Mesendoderm (in vitro differentiated cells): Measurements from ENCODE around the gene SLC8A3.
A peak's percentile ranks its signal among the peaks of the same experiment; 100 is the strongest.

Experiments used
- DNase-seq: peaks from one replicate; pipeline ENCODE4 v3.0.0; 2013
- H2AK5ac ChIP-seq: 2 replicates; pipeline ENCODE4 v1.6.1; 2013; ENCODE audit warnings: low read length, inconsistent platforms
- H2BK120ac ChIP-seq: 2 replicates; pipeline ENCODE4 v1.6.1; 2013; ENCODE audit warnings: low read depth, mild to moderate bottlenecking, low read length, moderate library complexity, mixed read lengths
- H2BK15ac ChIP-seq: replicated peaks from 2 replicates; pipeline ENCODE4 v1.6.1; 2013; ENCODE audit warnings: low read depth, mild to moderate bottlenecking, moderate library complexity
- H2BK5ac ChIP-seq: 2 replicates; pipeline ENCODE4 v1.6.1; 2013; ENCODE audit warnings: low read length, inconsistent platforms
- H3K18ac ChIP-seq: 2 replicates; pipeline ENCODE4 v1.6.1; 2013; ENCODE audit warnings: mild to moderate bottlenecking, low read length, mixed read lengths
- H3K23ac ChIP-seq: one replicate; pipeline ENCODE4 v1.6.1; 2013; ENCODE audit warnings: low read length
- H3K27ac ChIP-seq: 2 replicates; pipeline ENCODE4 v1.5.1; 2013; ENCODE audit warnings: low read depth, mild to moderate bottlenecking, inconsistent platforms, low read length, moderate library complexity
- H3K27me3 ChIP-seq: 2 replicates; pipeline ENCODE4 v1.6.1; 2013; ENCODE audit warnings: low read length, control low read depth, mild to moderate bottlenecking, inconsistent platforms; ENCODE audit not compliant: insufficient read depth, poor library complexity
- H3K36me3 ChIP-seq: 2 replicates; pipeline ENCODE4 v1.6.1; 2013; ENCODE audit warnings: low read length, inconsistent platforms; ENCODE audit not compliant: control insufficient read depth, insufficient read depth
- H3K4ac ChIP-seq: one replicate; pipeline ENCODE4 v1.6.1; 2013; ENCODE audit warnings: low read depth, mild to moderate bottlenecking, low read length, moderate library complexity
- H3K4me1 ChIP-seq: 2 replicates; pipeline ENCODE4 v1.6.1; 2013; ENCODE audit warnings: low read depth, low read length, inconsistent platforms; ENCODE audit not compliant: control insufficient read depth
- H3K4me2 ChIP-seq: 2 replicates; pipeline ENCODE4 v1.6.1; 2013; ENCODE audit warnings: low read length
- H3K4me3 ChIP-seq: 2 replicates; pipeline ENCODE4 v1.5.1; 2013; ENCODE audit warnings: mild to moderate bottlenecking, low read length
- H3K56ac ChIP-seq: one replicate; pipeline ENCODE4 v1.6.1; 2013; ENCODE audit warnings: low read length
- H3K79me1 ChIP-seq: 2 replicates; pipeline ENCODE4 v1.6.1; 2013; ENCODE audit warnings: low read length, inconsistent platforms
- H3K79me2 ChIP-seq: 2 replicates; pipeline ENCODE4 v1.6.1; 2013; ENCODE audit warnings: mild to moderate bottlenecking, low read length; ENCODE audit not compliant: control insufficient read depth, insufficient read depth
- H3K9ac ChIP-seq: 2 replicates; pipeline ENCODE4 v1.6.1; 2013; ENCODE audit warnings: low read length, inconsistent platforms
- H4K5ac ChIP-seq: one replicate; pipeline ENCODE4 v1.6.1; 2013; ENCODE audit warnings: low read length
- H4K8ac ChIP-seq: one replicate; pipeline ENCODE4 v1.6.1; 2013; ENCODE audit warnings: low read depth, mild to moderate bottlenecking, control low read depth, low read length, moderate library complexity
- WGBS: extraction: QIAGEN DNeasy Blood & Tissue Kit; methylation state at CpG from one replicate; pipeline ENCODE4 v1.1.7; 2013; ENCODE audit warnings: low lambda C conversion rate, missing lambda C conversion rate; ENCODE audit not compliant: insufficient coverage; ENCODE audit errors: extremely low coverage; 5-methylcytosine and 5-hydroxymethylcytosine counted together

Gene SLC8A3

DNA sequence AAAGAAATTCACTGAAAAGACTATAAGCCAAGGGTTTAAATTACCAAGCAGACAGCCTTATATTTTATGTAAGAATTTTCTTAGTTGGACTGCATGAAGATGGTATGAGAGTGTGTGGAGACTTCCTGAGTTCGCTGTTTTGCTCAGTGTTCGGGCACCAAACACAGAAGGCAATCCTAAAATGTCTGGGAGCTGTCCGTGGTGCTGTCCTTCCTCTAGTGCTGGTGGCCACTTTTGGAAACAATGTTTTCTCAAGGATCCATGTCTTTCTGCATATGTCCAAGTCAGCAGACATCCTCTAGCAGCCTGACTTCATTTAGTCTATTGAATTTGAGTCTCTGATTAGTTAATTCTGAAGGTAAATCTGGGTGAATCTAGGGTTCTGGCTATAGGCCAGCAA lies 135.8 kb downstream of the SLC8A3 start:
- H3K56ac ChIP-seq = no peak overlapping the region
- WGBS = no CpG with 5 or more reads among the region's 3 CpGs
- no peak overlapping the region for H3K4me2 ChIP-seq
- no peak overlapping the region for H2BK5ac ChIP-seq
- no peak overlapping the region for H2BK15ac ChIP-seq
- H3K27me3 ChIP-seq = no peaks in the 10 kb centered on the region
- H3K4ac ChIP-seq = no peak overlapping the region
- no peak overlapping the region for H3K9ac ChIP-seq
- no peak overlapping the region for H3K23ac ChIP-seq
- H3K79me1 ChIP-seq = no peaks in the 10 kb centered on the region
- no peak overlapping the region for H2BK120ac ChIP-seq
- H3K36me3 ChIP-seq = no peaks in the 10 kb centered on the region
- H3K18ac ChIP-seq = no peak overlapping the region
- no peak overlapping the region for H4K8ac ChIP-seq
- H3K27ac ChIP-seq = no peak overlapping the region
- H3K4me1 ChIP-seq = peaks cover 2% of the 10 kb centered on the region
- H4K5ac ChIP-seq = no peak overlapping the region
- H2AK5ac ChIP-seq = no peak overlapping the region
- peak; percentile 49 for DNase-seq
- no peak overlapping the region for H3K4me3 ChIP-seq
- H3K79me2 ChIP-seq = no peaks in the 10 kb centered on the region

DNA sequence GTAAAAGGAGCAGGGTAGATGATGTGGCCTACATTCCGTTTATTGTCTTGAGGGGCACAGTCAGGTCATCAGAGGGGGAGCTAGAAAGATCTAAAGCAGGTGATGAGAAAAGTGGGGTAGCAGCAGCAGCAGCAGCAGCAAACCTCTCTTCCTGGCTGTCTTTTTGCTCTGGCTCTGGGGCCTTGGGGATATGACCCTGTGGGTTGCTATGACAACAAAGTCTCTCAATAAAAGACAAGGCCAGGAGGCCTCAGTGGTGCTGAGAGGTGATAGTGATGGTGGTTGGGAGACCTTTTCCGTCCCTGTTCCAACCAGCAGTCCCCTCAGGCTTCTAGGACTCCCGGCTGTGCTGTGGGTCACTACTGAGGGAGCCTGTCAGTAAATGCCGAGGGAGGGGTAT lies 138.6 kb downstream of the SLC8A3 start:
- Histone ChIP-seq H2BK5ac (no peak overlapping the region), H4K8ac (no peak overlapping the region), H3K56ac (no peak overlapping the region), H3K27me3 (no peaks in the 10 kb centered on the region), H3K18ac (no peak overlapping the region), H2BK120ac (no peak overlapping the region), H3K9ac (no peak overlapping the region), H3K79me1 (no peaks in the 10 kb centered on the region), H3K4me3 (no peak overlapping the region), H3K4me1 (peaks cover 2% of the 10 kb centered on the region), H2BK15ac (no peak overlapping the region), H3K36me3 (no peaks in the 10 kb centered on the region), H3K27ac (no peak overlapping the region), H3K4ac (no peak overlapping the region), H3K4me2 (no peak overlapping the region), H3K23ac (no peak overlapping the region), H3K79me2 (no peaks in the 10 kb centered on the region), H4K5ac (no peak overlapping the region), H2AK5ac (no peak overlapping the region)
- WGBS = no CpG with 5 or more reads among the region's 4 CpGs
- no peak for DNase-seq

DNA sequence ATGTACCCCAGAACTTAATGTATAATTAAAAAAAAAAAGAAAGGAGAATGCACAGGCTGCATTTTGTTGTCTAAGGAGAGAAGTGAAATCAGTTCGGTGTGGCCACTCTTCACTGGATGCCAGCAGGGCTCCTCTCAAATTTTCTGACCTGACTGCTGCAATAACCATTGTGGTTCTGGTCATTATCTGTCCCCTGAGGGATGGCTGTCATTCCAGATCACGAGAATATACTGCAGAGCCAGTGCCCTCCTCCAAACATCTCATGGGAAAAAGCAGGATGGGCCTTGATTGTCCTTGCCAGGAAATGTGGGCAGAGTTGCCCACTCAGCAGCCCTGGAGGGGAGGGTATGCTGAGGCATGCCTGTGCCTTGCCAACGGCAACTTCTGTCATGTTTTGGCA lies 139.1 kb downstream of the SLC8A3 start:
- Histone ChIP-seq H2BK120ac (no peak overlapping the region), H3K4ac (no peak overlapping the region), H3K4me2 (no peak overlapping the region), H3K4me1 (peaks cover 2% of the 10 kb centered on the region), H3K18ac (no peak overlapping the region), H3K36me3 (no peaks in the 10 kb centered on the region), H3K23ac (no peak overlapping the region), H3K56ac (no peak overlapping the region), H4K8ac (no peak overlapping the region), H3K79me1 (no peaks in the 10 kb centered on the region), H4K5ac (no peak overlapping the region), H2AK5ac (no peak overlapping the region), H3K9ac (no peak overlapping the region), H3K4me3 (no peak overlapping the region), H3K27ac (no peak overlapping the region), H3K27me3 (no peaks in the 10 kb centered on the region), H2BK15ac (no peak overlapping the region), H2BK5ac (no peak overlapping the region), H3K79me2 (no peaks in the 10 kb centered on the region)
- no peak for DNase-seq
- no CpG with 5 or more reads among the region's 3 CpGs for WGBS

GRCh38 chr14:70048313-70048654 lies 140.5 kb downstream of the SLC8A3 start:
- H4K8ac ChIP-seq = no peak overlapping the region
- no peaks in the 10 kb centered on the region for H3K27me3 ChIP-seq
- no CpG with 5 or more reads among the region's 1 CpG for WGBS

DNA sequence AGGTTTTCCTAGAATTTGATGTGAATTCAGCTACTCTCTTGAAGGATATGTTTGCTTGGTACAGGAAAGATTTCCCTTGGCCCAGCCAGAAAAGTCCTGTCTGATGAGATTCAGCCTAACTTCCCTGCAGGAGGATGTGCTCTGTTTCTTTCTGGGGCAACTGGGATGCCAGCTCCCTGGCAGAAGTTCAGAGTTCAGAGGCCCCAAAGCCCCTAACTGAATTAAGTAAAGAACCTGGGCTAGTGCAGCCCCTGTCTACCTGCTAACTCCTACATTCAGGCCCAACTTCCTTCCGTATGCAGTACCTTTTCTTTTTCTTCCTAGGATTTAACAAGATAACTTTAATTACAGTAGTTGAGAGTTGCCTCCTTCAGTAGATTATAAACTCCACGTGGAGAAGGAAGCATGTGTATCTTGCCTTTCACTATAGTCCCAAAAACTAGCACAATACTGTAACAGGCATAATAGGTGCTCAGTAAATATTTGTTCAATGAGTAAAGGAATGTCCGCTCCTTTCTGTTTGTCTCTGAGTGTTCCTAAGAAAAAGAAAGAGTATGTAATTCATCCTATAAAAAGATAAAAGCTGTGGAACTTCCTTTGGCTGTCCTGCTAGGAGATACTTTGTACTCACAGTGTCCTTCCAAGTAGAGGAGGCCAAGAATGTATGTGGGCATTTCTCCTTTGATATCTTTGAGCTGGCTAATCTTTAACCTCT lies 141.0 kb downstream of the SLC8A3 start:
- no peak overlapping the region for H3K18ac ChIP-seq
- H4K5ac ChIP-seq = no peak overlapping the region
- no peak overlapping the region for H3K56ac ChIP-seq
- no peak overlapping the region for H3K4me2 ChIP-seq
- no peak overlapping the region for H3K23ac ChIP-seq
- H3K9ac ChIP-seq = no peak overlapping the region
- H2BK5ac ChIP-seq = no peak overlapping the region
- DNase-seq = no peak
- H3K4me3 ChIP-seq = no peak overlapping the region
- H3K36me3 ChIP-seq = no peaks in the 10 kb centered on the region
- H3K4me1 ChIP-seq = peaks cover 2% of the 10 kb centered on the region
- no peaks in the 10 kb centered on the region for H3K79me2 ChIP-seq
- no CpG with 5 or more reads among the region's 3 CpGs for WGBS
- H2BK15ac ChIP-seq = no peak overlapping the region
- no peak overlapping the region for H3K4ac ChIP-seq
- H2AK5ac ChIP-seq = no peak overlapping the region
- H3K79me1 ChIP-seq = no peaks in the 10 kb centered on the region
- H2BK120ac ChIP-seq = no peak overlapping the region
- no peak overlapping the region for H4K8ac ChIP-seq
- no peaks in the 10 kb centered on the region for H3K27me3 ChIP-seq
- H3K27ac ChIP-seq = no peak overlapping the region

More at GRCh38 chr14:70048313-70048654, 140.5 kb downstream of the SLC8A3 start:
- H2BK15ac ChIP-seq = no peak overlapping the region
- no peak overlapping the region for H2BK5ac ChIP-seq
- no peak overlapping the region for H3K27ac ChIP-seq
- H3K18ac ChIP-seq = no peak overlapping the region
- no peak overlapping the region for H2BK120ac ChIP-seq
- no peak overlapping the region for H2AK5ac ChIP-seq
- no peaks in the 10 kb centered on the region for H3K79me2 ChIP-seq
- no peaks in the 10 kb centered on the region for H3K36me3 ChIP-seq
- no peak overlapping the region for H4K5ac ChIP-seq
- no peak for DNase-seq
- H3K4me2 ChIP-seq = no peak overlapping the region
- H3K4ac ChIP-seq = no peak overlapping the region
- H3K9ac ChIP-seq = no peak overlapping the region
- no peaks in the 10 kb centered on the region for H3K79me1 ChIP-seq
- H3K4me3 ChIP-seq = no peak overlapping the region
- H3K56ac ChIP-seq = no peak overlapping the region
- peaks cover 2% of the 10 kb centered on the region for H3K4me1 ChIP-seq
- H3K23ac ChIP-seq = no peak overlapping the region
